Vagina (tissue), 2 donors: ENCODE measurements around the gene AGK.

Experiments used
- POLR2A ChIP-seq, 2 donors: fragments of 450-650 bp; IDR thresholded peaks; one replicate each; pipeline ENCODE4 v1.6.1; 2017; ENCODE audit warnings: antibody characterized with exemption in 2 of 2, mild to moderate bottlenecking in 2 of 2, moderate library complexity in 2 of 2
- TF ChIP-seq, protein P1 (sequence below), 3 experiments: fragments of 450-650 bp in 2 of 3; fragments of 200-600 bp in 1 of 3; sonication (generic) in 1 of 3; IDR thresholded peaks; one replicate each; pipeline ENCODE4 v1.5.1; 2017 to 2019; ENCODE audit warnings: antibody characterized with exemption in 3 of 3, mild to moderate bottlenecking in 2 of 3, moderate library complexity in 2 of 3

DNA sequence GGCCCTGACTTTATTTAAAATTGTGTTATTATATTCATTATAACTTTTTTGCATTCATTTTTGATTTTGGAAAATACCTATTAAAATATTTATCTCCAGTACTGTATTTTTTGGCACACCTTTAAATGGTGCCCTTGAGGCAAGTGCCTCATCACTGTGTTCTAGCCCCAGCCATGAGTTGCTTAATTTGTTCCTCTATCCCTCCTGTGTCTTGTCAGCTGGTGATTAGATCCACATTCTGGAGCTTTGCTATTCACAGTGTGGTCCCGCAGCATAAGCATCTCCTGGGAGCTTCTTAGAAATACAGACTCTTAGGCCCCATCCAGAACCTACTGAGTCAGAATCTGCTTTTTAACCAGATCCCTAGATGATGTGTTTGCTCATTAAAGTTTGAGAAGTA lies 19.8 kb downstream of the AGK start:
- TF ChIP-seq, protein P1, sequence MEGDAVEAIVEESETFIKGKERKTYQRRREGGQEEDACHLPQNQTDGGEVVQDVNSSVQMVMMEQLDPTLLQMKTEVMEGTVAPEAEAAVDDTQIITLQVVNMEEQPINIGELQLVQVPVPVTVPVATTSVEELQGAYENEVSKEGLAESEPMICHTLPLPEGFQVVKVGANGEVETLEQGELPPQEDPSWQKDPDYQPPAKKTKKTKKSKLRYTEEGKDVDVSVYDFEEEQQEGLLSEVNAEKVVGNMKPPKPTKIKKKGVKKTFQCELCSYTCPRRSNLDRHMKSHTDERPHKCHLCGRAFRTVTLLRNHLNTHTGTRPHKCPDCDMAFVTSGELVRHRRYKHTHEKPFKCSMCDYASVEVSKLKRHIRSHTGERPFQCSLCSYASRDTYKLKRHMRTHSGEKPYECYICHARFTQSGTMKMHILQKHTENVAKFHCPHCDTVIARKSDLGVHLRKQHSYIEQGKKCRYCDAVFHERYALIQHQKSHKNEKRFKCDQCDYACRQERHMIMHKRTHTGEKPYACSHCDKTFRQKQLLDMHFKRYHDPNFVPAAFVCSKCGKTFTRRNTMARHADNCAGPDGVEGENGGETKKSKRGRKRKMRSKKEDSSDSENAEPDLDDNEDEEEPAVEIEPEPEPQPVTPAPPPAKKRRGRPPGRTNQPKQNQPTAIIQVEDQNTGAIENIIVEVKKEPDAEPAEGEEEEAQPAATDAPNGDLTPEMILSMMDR (IDR thresholded peaks at IDR 0.05) = no peak
- TF ChIP-seq POLR2A (IDR thresholded peaks at IDR 0.05) = no peak
